Fibroblast of lung (primary cell): Measurements from ENCODE around the gene TEX2. TPM values are rescaled to one million over a fixed set of nuclear protein-coding genes. Genes with fewer than 3 reads are reported as not detected.
A peak's percentile ranks its signal among the peaks of the same experiment; 100 is the strongest.

Experiments
- DNase-seq, 2 donors: peaks; one replicate each; pipeline versions ENCODE4 v3.0.0 to v3.0.0-alpha.2; 2010; ENCODE audit warnings: low read depth in 2 of 2
- H2AFZ ChIP-seq: 2 replicates; pipeline ENCODE4 v1.5.1; 2012; ENCODE audit warnings: low read length, control low read depth, inconsistent platforms
- H3K27ac ChIP-seq: 2 replicates; pipeline ENCODE4 v1.5.1; 2011; ENCODE audit warnings: low read length, control low read depth; ENCODE audit not compliant: insufficient read depth
- H3K27me3 ChIP-seq: 2 replicates; pipeline ENCODE4 v1.5.1; 2011; ENCODE audit warnings: mild to moderate bottlenecking, low read length; ENCODE audit not compliant: control insufficient read depth, insufficient read depth
- H3K36me3 ChIP-seq: 2 replicates; pipeline ENCODE4 v1.5.1; 2011; ENCODE audit warnings: low read length; ENCODE audit not compliant: control insufficient read depth, insufficient read depth
- H3K4me1 ChIP-seq: 2 replicates; pipeline ENCODE4 v1.5.1; 2011; ENCODE audit warnings: low read length; ENCODE audit not compliant: control insufficient read depth, insufficient read depth; ENCODE audit errors: extremely low read depth
- H3K4me2 ChIP-seq: 2 replicates; pipeline ENCODE4 v1.5.1; 2011; ENCODE audit warnings: low read length, control low read depth; ENCODE audit not compliant: insufficient read depth; ENCODE audit errors: extremely low read depth
- H3K4me3 ChIP-seq, 4 experiments: fragments of 200-600 bp in 1 of 4; sonication (generic) in 1 of 4; replicated peaks in 1 of 4; 2 replicates each; pipeline ENCODE4 v1.5.1; 2011 to 2016; ENCODE audit warnings: low read length in 4 of 4, low read depth in 3 of 4, mild to moderate bottlenecking in 3 of 4, control low read depth in 2 of 4, inconsistent platforms in 1 of 4, mixed read lengths in 1 of 4; ENCODE audit not compliant: insufficient read depth in 1 of 4; ENCODE audit errors: control extremely low read depth in 1 of 4
- H3K79me2 ChIP-seq: 2 replicates; pipeline ENCODE4 v1.5.1; 2012; ENCODE audit warnings: mild to moderate bottlenecking, low read length, inconsistent platforms; ENCODE audit not compliant: control insufficient read depth, insufficient read depth
- H3K9ac ChIP-seq: 2 replicates; pipeline ENCODE4 v1.5.1; 2011; ENCODE audit warnings: mild to moderate bottlenecking, low read length, control low read depth; ENCODE audit not compliant: insufficient read depth
- H3K9me3 ChIP-seq: 2 replicates; pipeline ENCODE4 v1.5.1; 2012; ENCODE audit warnings: low read depth, low read length; ENCODE audit not compliant: control insufficient read depth, insufficient read depth
- H4K20me1 ChIP-seq: 2 replicates; pipeline ENCODE4 v1.5.1; 2011; ENCODE audit warnings: low read length; ENCODE audit not compliant: control insufficient read depth, insufficient read depth; ENCODE audit errors: extremely low read depth
- CTCF ChIP-seq, 2 donors: IDR thresholded peaks in 1 of 2; conservative IDR thresholded peaks in 1 of 2; 1 replicate in 1 of 2; 2 replicates in 1 of 2; pipeline ENCODE4 v1.5.1; 2011 to 2012; ENCODE audit warnings: low read length in 2 of 2, control low read depth in 1 of 2, inconsistent platforms in 1 of 2, low read depth in 1 of 2, mild to moderate bottlenecking in 1 of 2
- EZH2 ChIP-seq: IDR thresholded peaks from 2 replicates; pipeline ENCODE4 v1.5.1; 2012; ENCODE audit warnings: low read length, control low read depth, mild to moderate bottlenecking; ENCODE audit errors: missing control alignments
- polyA plus RNA-seq, 2 donors: library from polyadenylated mRNA; depleted of rRNA in 1 of 2; stranded (reverse) in 1 of 2; unstranded in 1 of 2; fragments of >200 nt; gene quantifications; 2 replicates each; pipeline ENCODE4 v1.2.1, GENCODE V29; 2011 to 2012; ENCODE audit warnings: missing spikeins in 1 of 2
- total RNA-seq: library from RNA; depleted of rRNA; stranded (reverse); fragments of >200 nt; gene quantifications from 2 replicates; pipeline ENCODE4 v1.2.1, GENCODE V29; 2014

TEX2 gene
- total and polyA plus RNA-seq, 2 donors (not counting 1 experiment from before 2014, with no cell fraction given) = 18.6 to 33.4 TPM

- no peaks in the 10 kb centered on the region for H3K36me3 ChIP-seq
- TF ChIP-seq CTCF (conservative IDR thresholded peaks at IDR 0.05 in 1 of 2, IDR thresholded peaks at IDR 0.05 in 1 of 2; ENCODE audit: low read depth in 1 of 2, low read length in 2 of 2) (no peak), EZH2 (no peak)
- DNase-seq = peak in 1 of 2 donors; percentile 70
- H4K20me1 ChIP-seq = no peaks in the 10 kb centered on the region
- no peaks in the 10 kb centered on the region for H3K9me3 ChIP-seq
- no peak overlapping the region for H2AFZ ChIP-seq
- no peak overlapping the region for H3K4me2 ChIP-seq
- no peak overlapping the region for H3K9ac ChIP-seq
- H3K4me1 ChIP-seq = no peaks in the 10 kb centered on the region
- H3K27me3 ChIP-seq = no peaks in the 10 kb centered on the region
- H3K27ac ChIP-seq = no peak overlapping the region
- no peak overlapping the region for H3K4me3 ChIP-seq
- H3K79me2 ChIP-seq = peaks cover 6% of the 10 kb centered on the region
Measured at GRCh38 chr17:64126918-64127317, 136.1 kb downstream of the TEX2 start.

GRCh38 chr17:64125937-64126336 is 137.1 kb downstream of the TEX2 start:
- Histone ChIP-seq H3K4me3 (no peak overlapping the region), H3K27me3 (no peaks in the 10 kb centered on the region), H2AFZ (no peak overlapping the region), H4K20me1 (no peaks in the 10 kb centered on the region), H3K9me3 (no peaks in the 10 kb centered on the region), H3K27ac (no peak overlapping the region), H3K36me3 (peaks cover 1% of the 10 kb centered on the region), H3K4me2 (no peak overlapping the region), H3K4me1 (no peaks in the 10 kb centered on the region), H3K79me2 (peaks cover 6% of the 10 kb centered on the region), H3K9ac (no peak overlapping the region)
- TF ChIP-seq CTCF (conservative IDR thresholded peaks at IDR 0.05 in 1 of 2, IDR thresholded peaks at IDR 0.05 in 1 of 2; ENCODE audit: low read depth in 1 of 2, low read length in 2 of 2) = no peak
- TF ChIP-seq EZH2 = no peak
- DNase-seq = peak in 1 of 2 donors; percentile 20

- H3K36me3 ChIP-seq = peaks cover 1% of the 10 kb centered on the region
- DNase-seq = no peak
- no peak overlapping the region for H3K9ac ChIP-seq
- H3K4me2 ChIP-seq = no peak overlapping the region
- no peak overlapping the region for H3K27ac ChIP-seq
- peaks cover 6% of the 10 kb centered on the region for H3K79me2 ChIP-seq
- no peak overlapping the region for H3K4me3 ChIP-seq
- no peaks in the 10 kb centered on the region for H3K4me1 ChIP-seq
- no peak overlapping the region for H2AFZ ChIP-seq
- TF ChIP-seq CTCF (conservative IDR thresholded peaks at IDR 0.05 in 1 of 2, IDR thresholded peaks at IDR 0.05 in 1 of 2; ENCODE audit: low read depth in 1 of 2, low read length in 2 of 2) (no peak), EZH2 (no peak)
- no peaks in the 10 kb centered on the region for H3K9me3 ChIP-seq
- no peaks in the 10 kb centered on the region for H4K20me1 ChIP-seq
- H3K27me3 ChIP-seq = no peaks in the 10 kb centered on the region
Measured at GRCh38 chr17:64124609-64125008, 138.5 kb downstream of the TEX2 start.
